HG03571 (cell line): ENCODE measurements around the gene HLA-A.
"Not testable (repeated sequence)": the region's sequence is repeated elsewhere in the genome, so short reads cannot be mapped to it uniquely, and the experiment has no call there.

ENCODE experiments used
- ATAC-seq: cut with Tn5 transposase; IDR thresholded peaks from one replicate; pipeline ENCODE4 v1.9.1; 2021; ENCODE audit not compliant: unreplicated experiment

HLA-A gene

DNA sequence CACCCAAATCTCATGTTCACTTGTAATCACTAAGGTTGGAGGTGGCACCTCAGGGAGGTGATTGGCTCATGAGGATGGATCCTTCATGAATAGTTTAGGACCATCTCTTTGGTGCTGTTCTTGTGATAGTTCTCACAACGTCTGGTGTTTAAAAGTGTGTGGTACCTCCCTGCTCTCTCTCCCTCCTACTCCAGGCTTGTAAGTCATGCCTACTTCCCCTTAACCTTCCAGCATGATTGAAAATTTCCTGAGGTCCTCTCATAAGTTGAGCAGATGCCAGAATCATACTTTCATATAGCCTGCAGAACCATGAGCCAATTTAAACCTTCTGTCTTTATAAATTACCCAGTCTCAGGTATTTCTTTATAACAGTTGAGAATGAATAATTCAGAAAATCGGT is 16.6 kb downstream of the HLA-A start:
- no peak for ATAC-seq

DNA sequence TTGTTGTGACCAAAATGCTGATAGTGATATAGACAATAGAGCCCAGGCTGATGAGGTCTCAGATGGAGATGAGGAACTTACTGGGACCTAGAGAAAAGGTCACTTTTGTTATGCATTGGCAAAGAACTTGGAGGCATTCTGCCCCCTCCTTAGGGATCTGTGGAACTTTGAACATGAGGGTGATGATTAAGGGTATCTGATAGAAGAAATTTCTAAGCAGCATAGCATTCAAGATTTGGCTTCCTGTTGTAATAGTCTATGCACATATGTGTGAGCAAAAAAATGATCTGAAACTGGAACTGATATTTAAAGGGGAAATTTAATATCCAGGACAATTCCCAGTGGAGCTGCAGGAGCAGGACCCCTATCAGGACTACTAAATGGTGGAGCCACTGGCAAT is 17.1 kb downstream of the HLA-A start:
- ATAC-seq: no peak

GRCh38 chr6:29961966-29962365 is 19.6 kb downstream of the HLA-A start:
- no peak for ATAC-seq

GRCh38 chr6:29963697-29964096 is 21.4 kb downstream of the HLA-A start:
- not testable (repeated sequence) for ATAC-seq

DNA sequence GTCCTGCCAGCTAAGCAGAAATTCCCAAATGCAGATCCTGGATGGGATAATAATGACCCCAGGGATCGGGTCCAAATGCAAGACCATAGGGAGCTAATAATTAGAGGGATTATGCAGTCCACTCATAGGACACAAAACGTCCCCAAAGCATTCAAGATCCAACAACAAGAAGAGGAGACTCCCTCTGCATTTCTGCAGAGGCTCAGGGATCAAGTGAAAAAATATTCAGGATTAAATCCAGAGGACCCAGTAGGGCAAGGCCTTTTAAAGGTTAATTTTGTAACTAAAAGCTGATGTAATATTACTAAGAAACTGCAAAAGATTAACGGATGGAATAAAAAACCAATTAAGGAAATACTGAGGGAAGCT is 22.2 kb downstream of the HLA-A start:
- no peak for ATAC-seq

DNA sequence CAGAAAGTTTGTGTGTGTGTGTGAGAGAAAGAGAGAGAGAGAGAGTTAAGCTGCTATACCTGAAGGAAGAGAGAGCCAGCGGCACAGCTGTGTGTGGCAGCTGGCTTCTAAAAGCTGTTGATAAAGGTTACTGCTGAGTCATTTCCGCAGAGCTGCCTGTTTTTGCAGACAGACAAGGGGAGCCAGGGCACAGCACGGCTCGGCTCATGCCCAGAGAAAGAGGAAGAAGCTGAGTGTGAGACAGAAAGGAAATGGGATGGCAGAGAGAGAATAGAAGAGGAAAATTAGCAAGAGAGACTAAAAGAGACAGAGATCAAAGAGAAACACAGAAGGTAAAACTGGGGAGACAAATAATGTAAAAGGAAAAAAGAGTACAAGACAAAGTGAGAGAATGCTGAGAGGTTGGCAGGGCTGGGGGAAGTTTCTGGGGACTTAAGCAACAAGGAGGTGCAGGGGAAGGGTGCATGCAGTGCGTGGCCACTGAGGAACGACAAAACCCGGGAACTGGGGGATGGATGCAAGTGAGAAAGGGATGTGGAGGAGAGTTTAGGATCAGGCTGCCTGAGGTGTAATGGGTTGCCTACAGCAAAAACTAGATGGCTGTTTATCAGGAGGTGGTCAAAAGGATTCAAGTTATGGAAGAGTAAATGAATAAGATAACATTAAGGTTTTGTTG is 22.7 kb downstream of the HLA-A start:
- ATAC-seq: peak; percentile 86

- no peak for ATAC-seq
Observed at GRCh38 chr6:29965563-29965872, 23.2 kb downstream of the HLA-A start.

- no peak for ATAC-seq
Observed at GRCh38 chr6:29965873-29966601, 23.7 kb downstream of the HLA-A start.

GRCh38 chr6:29967379-29968010 is 25.2 kb downstream of the HLA-A start:
- ATAC-seq: no peak

- ATAC-seq: no peak
Observed at GRCh38 chr6:29968130-29968529, 25.8 kb downstream of the HLA-A start.

DNA sequence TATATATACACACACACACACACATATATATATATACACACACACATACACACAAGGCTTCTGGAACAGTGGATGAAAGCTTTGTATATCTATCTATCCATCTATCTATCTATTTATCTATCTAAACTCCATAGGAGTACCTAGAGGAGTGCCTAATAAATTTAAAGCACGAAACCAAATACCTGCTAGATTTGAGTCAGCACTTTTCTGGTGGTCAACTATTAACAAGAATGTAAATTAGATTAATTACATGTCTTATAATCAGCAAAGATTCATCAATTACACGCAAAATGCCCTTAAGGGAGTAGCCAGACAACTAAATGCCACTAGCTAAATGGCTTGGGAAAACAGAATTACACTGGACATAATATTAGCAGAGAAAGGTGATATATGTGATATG is 26.6 kb downstream of the HLA-A start:
- no peak for ATAC-seq

- ATAC-seq: no peak
Observed at GRCh38 chr6:29970711-29971110, 28.4 kb downstream of the HLA-A start.

- ATAC-seq: no peak
Observed at GRCh38 chr6:29974901-29975560, 32.7 kb downstream of the HLA-A start.

DNA sequence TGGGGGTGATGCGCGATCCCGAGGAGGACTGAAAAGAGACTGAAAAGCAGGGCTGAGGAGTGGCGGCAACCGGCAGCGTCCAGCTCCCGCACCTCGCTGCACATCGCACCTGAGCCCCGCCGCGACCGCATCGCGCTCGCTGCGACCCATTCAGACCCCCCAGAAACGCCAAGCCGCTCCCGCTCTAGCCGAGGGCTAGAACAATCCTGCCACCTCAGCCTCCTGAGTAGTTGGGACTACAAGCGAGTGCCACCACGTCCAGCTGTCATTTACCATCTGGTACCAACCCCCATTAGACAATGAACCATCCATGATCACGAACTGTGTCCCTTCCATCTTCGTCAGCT is 33.2 kb downstream of the HLA-A start:
- no peak for ATAC-seq

DNA sequence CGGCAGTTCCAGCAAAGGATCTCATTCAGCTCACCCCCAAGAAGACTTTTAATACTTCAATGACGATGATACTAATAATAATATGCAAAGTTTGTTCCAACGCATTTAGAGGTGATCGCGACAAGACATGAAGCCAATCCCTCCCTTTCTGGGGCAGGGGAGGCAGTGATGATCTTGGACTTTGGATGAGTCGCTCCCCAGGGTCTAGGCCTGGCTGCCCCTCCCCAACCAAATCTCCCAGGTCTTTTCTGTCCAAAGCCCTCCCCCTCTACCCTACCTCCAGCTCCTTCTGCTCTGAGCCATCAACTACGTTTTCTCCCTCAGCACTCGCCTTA is 33.9 kb downstream of the HLA-A start:
- no peak for ATAC-seq

DNA sequence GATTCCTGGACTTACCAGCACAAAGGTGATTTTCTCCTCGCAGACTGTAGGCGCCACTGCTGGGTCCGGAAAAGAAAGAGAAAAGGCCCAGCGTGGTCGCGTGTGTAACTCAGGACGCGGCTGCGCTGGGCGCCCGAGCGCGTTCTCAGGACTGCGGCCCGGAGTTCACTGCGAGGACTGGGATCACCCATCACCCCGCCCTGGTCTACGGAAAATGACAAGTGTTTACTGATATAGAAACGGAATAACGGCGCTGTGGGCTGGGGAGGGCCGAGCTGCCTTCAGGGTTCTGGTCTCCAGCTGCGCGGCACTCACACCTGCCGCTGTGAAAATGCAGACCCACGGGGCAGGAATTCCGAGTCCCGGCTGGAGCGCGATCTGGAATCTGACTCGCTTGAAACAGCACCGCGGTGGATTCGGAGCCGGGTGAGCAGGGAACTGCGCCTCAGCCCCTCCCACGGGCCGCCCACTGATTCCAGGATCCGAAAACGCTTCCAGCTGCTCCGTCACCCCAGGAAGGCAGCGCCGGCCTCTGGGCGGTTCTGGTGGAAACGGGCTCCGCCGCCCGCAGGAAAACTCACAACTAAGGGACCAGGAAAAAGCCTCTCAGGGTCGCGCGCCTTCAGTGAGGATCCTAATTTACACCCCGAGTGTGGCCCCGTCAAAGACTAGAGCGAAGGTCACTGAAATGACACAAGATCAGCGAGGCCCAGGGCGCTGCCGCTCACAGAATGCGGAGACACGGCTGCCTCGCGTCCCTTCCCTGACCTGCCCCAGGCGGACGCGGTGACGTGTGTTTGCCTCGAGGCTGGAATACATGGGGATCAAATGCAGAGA is 34.5 kb downstream of the HLA-A start:
- ATAC-seq: peak; percentile 72

DNA sequence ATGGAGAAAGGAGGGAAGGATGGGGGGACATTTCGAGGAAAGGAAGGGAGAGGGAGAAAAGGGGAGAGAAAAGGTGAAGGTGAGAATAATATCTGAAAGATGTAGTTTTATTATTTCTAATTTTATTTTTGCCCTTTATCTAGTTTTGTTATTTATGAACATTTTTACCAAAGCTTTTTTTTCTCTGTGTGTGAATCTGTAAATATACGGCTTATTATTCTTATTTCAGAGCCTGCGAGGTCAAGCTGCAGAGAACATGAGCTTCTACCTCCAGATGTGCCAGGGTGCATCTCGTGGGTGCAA is 35.0 kb downstream of the HLA-A start:
- ATAC-seq: no peak

- ATAC-seq: not testable (repeated sequence)
Observed at GRCh38 chr6:29980013-29980412, 37.7 kb downstream of the HLA-A start.

- no peak for ATAC-seq
Observed at GRCh38 chr6:29980511-29980910, 38.2 kb downstream of the HLA-A start.

DNA sequence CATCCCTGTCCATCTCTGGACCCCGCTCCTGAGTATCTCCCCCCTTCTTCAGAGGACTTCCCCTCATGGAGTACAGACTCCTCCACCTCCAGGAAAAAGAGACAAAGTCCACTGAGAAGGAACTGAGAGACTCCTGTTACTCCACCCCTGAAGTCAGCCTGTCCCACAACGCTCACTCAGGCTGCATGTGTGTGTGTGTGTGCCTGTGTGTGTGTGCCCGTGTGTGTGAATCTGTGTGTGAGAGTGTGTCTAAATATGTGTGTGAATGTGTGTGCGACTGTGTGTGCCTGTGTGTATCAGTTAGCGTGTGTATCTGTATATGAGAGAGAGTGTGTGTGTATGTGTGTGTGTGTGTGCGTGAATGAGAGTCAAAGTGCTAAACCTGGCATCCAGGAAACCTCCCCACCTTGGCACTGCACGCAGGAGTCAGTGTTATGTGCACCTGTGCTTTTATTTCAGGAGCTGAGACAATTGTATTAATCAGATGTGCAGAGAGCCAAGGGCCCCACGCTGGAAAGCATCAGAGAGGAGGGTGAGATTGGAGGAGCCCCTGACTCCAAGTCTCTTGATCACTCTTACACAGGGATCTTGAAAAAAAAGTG is 39.0 kb downstream of the HLA-A start:
- ATAC-seq: no peak

- ATAC-seq: no peak
Observed at GRCh38 chr6:29982097-29982496, 39.8 kb downstream of the HLA-A start.
